Lung (tissue), 12 donors: ENCODE data around the gene CYGB. TPM values are rescaled to one million over a fixed set of nuclear protein-coding genes. Genes with fewer than 3 reads are reported as not detected.

Experiments used
- ATAC-seq: fragments of 200-7000 bp; cut with Tn5 transposase; one replicate; pipeline ENCODE4 v1.9.1; 2020; ENCODE audit warnings: moderate number of reproducible peaks; ENCODE audit not compliant: insufficient read depth, low FRiP score
- DNase-seq, 3 donors: peaks; one replicate each; pipeline ENCODE4 v3.0.0-alpha.2; 2013 to 2017
- H3K27ac ChIP-seq, 2 donors: one replicate each; pipeline ENCODE4 v1.5.1; 2013; ENCODE audit warnings: mild to moderate bottlenecking in 2 of 2, moderate library complexity in 2 of 2, control low read depth in 1 of 2, inconsistent platforms in 1 of 2, low read depth in 1 of 2, low read length in 1 of 2
- H3K27me3 ChIP-seq, 3 donors: one replicate each; pipeline ENCODE4 v1.5.1; 2013; ENCODE audit warnings: low read length in 2 of 3; ENCODE audit not compliant: control insufficient read depth in 3 of 3, insufficient read depth in 3 of 3
- H3K36me3 ChIP-seq, 4 donors: one replicate each; pipeline ENCODE4 v1.5.1; 2013; ENCODE audit warnings: low read length in 4 of 4, mild to moderate bottlenecking in 1 of 4, moderate library complexity in 1 of 4; ENCODE audit not compliant: control insufficient read depth in 4 of 4, insufficient read depth in 4 of 4
- H3K4me1 ChIP-seq, 5 donors: one replicate each; pipeline ENCODE4 v1.5.1; 2013; ENCODE audit warnings: low read length in 5 of 5, mild to moderate bottlenecking in 2 of 5, moderate library complexity in 1 of 5; ENCODE audit not compliant: control insufficient read depth in 5 of 5, insufficient read depth in 5 of 5
- H3K4me3 ChIP-seq: one replicate; pipeline ENCODE4 v1.5.1; 2013; ENCODE audit warnings: mild to moderate bottlenecking, control low read depth, moderate library complexity
- H3K9ac ChIP-seq, 2 donors: one replicate each; pipeline ENCODE4 v1.5.1; 2013; ENCODE audit warnings: low read length in 2 of 2, control low read depth in 1 of 2; ENCODE audit not compliant: insufficient read depth in 1 of 2
- H3K9me3 ChIP-seq, 4 donors: one replicate each; pipeline ENCODE4 v1.5.1; 2013; ENCODE audit warnings: low read length in 3 of 4, mild to moderate bottlenecking in 1 of 4, moderate library complexity in 1 of 4; ENCODE audit not compliant: control insufficient read depth in 4 of 4, insufficient read depth in 3 of 4
- WGBS, 2 donors: extraction: QIAGEN DNeasy Blood & Tissue Kit; methylation state at CpG; one replicate each; pipeline ENCODE4 v1.1.7; 2013; 5-methylcytosine and 5-hydroxymethylcytosine counted together
- polyA plus RNA-seq, 2 donors: library from polyadenylated mRNA; stranded (reverse); fragments of 200-250 nt; gene quantifications; one replicate each; pipeline ENCODE4 v1.2.1, GENCODE V29; 2013
- total RNA-seq, 2 donors: library from RNA; depleted of rRNA in 1 of 2; stranded (reverse); fragments of >200 nt in 1 of 2; gene quantifications; one replicate each; pipeline ENCODE4 v1.2.1, GENCODE V29; 2014 to 2021
- TF ChIP-seq, protein P1 (sequence below): IDR thresholded peaks from 2 replicates; pipeline ENCODE4 v1.5.1; 2012; ENCODE audit warnings: mild to moderate bottlenecking; ENCODE audit errors: control extremely low read depth, extremely low read depth
- donor health status: control.
- donor health status: control.
- donor health status: Bipolar disorder and iron deficiency.
- donor health status: healthy.
- donor health status: DM: yes; HTN: yes; CAD: no.

The CYGB gene
- total and polyA plus RNA-seq, 4 donors, result 15.9 to 30.4 (median 20.7) TPM

DNA sequence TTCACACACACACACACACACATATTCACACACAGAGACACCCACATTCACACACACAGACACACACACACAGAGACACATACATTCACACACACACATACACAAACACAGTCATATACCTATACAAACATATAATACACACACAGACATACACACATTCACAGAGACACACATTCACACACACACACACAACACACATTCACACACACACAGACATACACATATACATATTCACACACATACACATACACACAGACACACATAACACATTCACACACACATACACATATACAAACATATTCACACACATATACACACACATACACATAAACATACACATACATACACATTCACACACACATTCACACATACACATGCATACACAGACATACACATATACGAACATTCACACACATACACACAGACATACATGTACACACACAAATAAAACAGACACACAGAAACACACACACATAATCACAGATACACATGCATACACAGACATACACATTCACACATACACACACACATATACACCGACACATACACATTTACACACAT, 10.2 kb upstream of the CYGB start:
- no peak overlapping the region for H3K27ac ChIP-seq
- no peak for ATAC-seq
- WGBS, 2 donors, result 81 to 90% methylated on average over 2 of the region's 2 CpGs
- TF ChIP-seq, protein P1, sequence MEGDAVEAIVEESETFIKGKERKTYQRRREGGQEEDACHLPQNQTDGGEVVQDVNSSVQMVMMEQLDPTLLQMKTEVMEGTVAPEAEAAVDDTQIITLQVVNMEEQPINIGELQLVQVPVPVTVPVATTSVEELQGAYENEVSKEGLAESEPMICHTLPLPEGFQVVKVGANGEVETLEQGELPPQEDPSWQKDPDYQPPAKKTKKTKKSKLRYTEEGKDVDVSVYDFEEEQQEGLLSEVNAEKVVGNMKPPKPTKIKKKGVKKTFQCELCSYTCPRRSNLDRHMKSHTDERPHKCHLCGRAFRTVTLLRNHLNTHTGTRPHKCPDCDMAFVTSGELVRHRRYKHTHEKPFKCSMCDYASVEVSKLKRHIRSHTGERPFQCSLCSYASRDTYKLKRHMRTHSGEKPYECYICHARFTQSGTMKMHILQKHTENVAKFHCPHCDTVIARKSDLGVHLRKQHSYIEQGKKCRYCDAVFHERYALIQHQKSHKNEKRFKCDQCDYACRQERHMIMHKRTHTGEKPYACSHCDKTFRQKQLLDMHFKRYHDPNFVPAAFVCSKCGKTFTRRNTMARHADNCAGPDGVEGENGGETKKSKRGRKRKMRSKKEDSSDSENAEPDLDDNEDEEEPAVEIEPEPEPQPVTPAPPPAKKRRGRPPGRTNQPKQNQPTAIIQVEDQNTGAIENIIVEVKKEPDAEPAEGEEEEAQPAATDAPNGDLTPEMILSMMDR, result no peak
- peak overlapping the region in 1 of 2 donors; percentile 26 for H3K9ac ChIP-seq
- no peaks in the 10 kb centered on the region for H3K9me3 ChIP-seq
- no peak for DNase-seq
- peaks cover 0 to 4% (median 3%) of the 10 kb centered on the region in 3 donors for H3K27me3 ChIP-seq
- H3K4me3 ChIP-seq, result no peak overlapping the region
- H3K4me1 ChIP-seq, result peaks cover 0 to 53% (median 27%) of the 10 kb centered on the region in 5 donors
- H3K36me3 ChIP-seq, result no peaks in the 10 kb centered on the region

DNA sequence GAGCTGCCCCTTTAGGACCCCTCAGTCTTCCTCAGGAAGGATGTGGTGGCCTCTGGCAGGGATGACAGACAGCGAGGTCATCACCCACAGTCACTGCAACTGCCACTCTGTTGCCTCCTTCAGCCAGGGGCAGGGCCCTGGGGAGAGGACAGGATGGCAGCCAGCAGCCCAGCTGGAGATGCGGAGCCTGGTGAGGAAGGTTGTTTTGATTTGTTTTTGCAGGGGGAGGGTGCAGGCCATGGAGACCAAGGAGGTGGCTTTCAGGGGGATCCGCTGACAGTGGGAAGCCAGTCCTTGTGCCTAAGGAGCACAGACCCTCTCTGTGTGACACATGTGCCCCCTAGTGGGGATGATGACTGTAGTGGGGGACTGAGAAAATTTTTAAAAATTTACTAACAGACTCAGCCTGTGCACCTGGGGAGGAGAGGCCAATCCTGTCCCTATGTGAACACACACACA, 9.7 kb upstream of the CYGB start:
- Histone ChIP-seq H3K27ac (peak overlapping the region; percentile 6 to 60), H3K4me3 (no peak overlapping the region), H3K4me1 (peaks cover 0 to 57% (median 27%) of the 10 kb centered on the region in 5 donors), H3K27me3 (peaks cover 0 to 7% (median 4%) of the 10 kb centered on the region in 3 donors), H3K9ac (peak overlapping the region in 1 of 2 donors; percentile 26), H3K36me3 (no peaks in the 10 kb centered on the region), H3K9me3 (no peaks in the 10 kb centered on the region)
- TF ChIP-seq, protein P1, result peak; percentile 69
- DNase-seq, result peak; percentile 81 to 90 (median 87)
- 9 to 22% methylated on average over 3 of the region's 3 CpGs for WGBS, 2 donors
- ATAC-seq, result no peak

DNA sequence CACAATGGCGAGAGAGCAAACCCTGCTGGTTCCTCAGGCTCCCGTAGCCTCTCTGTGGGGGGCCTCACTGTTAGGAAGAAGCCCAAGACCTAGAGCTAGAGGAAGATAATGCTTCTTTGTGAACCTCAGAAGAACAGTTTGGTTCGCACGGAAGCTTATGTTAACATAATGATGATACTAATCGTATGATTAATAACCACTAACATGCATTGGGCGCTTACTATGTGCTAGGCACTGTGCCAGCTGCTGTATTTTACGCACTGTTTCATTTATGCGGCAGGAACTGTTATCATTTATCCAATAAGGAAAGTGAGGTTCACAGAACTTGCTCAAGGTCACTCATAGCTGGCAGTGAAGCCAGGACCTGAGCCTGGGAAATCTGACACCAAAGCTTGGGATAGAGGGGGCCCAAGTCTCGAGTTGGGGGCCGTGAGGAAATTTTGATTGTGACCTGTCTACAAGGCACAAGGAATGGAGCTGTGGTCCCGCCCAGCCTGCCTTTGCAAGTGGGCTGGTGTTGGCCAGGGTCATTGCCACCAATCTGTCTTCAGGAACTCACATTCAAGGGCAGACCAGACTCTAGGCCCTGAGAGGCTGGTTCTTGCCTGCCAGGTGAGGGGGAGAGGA, 9.2 kb upstream of the CYGB start:
- no peak for DNase-seq
- Histone ChIP-seq H3K27ac (peak overlapping the region; percentile 6 to 60), H3K4me3 (no peak overlapping the region), H3K9ac (no peak overlapping the region), H3K36me3 (no peaks in the 10 kb centered on the region), H3K4me1 (peaks cover 0 to 59% (median 27%) of the 10 kb centered on the region in 5 donors), H3K27me3 (peaks cover 0 to 7% (median 4%) of the 10 kb centered on the region in 3 donors), H3K9me3 (no peaks in the 10 kb centered on the region)
- TF ChIP-seq, protein P1, result no peak
- ATAC-seq, result no peak
- 54 to 55% methylated on average over 11 of the region's 11 CpGs for WGBS, 2 donors
